ENCODE data around the gene FAM234A.
"Not testable (repeated sequence)": the region's sequence is repeated elsewhere in the genome, so short reads cannot be mapped to it uniquely, and the experiment has no call there.

The FAM234A gene, protein sequence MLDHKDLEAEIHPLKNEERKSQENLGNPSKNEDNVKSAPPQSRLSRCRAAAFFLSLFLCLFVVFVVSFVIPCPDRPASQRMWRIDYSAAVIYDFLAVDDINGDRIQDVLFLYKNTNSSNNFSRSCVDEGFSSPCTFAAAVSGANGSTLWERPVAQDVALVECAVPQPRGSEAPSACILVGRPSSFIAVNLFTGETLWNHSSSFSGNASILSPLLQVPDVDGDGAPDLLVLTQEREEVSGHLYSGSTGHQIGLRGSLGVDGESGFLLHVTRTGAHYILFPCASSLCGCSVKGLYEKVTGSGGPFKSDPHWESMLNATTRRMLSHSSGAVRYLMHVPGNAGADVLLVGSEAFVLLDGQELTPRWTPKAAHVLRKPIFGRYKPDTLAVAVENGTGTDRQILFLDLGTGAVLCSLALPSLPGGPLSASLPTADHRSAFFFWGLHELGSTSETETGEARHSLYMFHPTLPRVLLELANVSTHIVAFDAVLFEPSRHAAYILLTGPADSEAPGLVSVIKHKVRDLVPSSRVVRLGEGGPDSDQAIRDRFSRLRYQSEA

DNA sequence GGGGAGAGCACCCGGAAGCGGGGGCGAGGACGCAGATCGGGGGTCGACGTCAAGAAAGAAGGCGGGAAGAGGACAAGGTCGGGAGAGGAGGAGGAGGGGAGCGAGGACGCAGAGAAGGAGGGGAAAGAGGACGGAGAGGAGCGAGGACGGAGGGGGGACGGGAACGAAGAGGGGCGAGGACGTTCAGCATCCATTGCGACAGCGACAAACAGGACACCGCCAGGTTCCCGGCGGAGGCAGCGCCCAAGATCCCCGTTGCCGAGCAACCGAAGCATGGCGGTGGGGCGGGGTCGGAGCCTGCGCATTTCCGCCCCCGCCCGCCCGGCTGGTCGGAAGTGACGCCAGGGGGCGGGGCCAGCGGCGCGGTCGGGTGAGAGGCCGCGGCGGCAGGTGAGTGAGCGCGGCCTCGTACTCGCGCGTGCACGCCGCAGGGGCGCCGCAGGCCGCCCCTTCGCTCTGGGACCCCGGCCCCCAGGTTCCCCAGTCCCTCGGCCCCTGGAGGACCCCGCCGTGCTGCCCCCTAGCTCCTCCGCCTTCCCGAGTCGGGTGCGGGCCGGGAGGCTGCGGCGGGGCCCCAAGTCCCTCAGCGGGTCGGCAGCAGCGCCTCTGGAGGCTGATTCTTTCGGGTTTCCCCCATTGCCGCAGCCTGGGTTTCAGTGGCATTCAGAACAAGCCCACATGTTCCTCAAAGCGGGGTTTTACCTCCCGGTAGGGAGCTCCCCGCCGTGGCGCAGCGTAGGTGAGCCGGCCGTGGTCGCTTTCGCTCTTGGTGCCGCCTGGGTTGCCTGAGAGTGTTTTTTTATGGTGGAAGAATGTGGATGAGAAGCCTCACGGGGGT, at the start of gene FAM234A:
TSS of gene FAM234A (plus strand) at position 354 of the 838 bp plus-strand sequence. CDS start 19,593 bp downstream, outside the sequence.
- DNase-seq, result peak; percentile 79

DNA sequence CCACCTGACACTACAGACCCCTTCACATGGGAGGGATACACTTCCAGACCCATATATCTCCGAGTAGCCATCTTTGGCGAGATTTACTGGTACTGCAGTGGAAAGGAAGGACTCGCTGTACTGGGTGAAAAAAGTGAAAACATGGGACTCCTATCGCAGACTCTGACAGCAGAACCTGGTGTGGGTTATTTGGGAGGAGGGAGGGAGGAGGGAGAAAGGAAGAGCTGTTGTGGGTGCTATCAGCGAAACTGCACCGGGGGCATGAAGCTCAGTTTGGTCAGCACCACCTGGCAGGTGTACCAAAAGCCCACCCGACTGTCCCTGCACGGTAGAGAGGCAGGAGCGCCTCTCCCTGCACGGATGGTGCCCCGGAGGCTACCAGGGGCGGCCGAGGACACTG, 49.4 kb upstream of the FAM234A start:
- DNase-seq, result no peak

DNA sequence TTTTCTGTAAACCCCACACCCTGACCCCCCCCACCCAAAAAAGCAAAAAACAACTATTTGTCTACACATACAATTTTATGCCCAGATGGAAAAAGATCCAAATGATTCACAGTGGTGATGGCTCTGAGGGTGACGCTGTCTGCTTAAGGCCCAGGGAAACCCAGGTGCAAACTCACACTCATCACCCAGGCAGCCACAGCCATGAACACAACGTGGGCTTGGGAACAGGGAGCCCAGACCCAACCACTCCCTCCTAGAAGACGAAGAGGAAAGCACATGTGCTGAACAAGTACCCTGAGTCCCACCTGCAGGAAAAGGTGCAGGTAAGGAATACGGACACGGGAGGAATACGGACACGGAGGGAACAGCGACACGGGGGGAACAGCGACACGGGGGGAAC, 48.9 kb upstream of the FAM234A start:
- DNase-seq, result no peak

DNA sequence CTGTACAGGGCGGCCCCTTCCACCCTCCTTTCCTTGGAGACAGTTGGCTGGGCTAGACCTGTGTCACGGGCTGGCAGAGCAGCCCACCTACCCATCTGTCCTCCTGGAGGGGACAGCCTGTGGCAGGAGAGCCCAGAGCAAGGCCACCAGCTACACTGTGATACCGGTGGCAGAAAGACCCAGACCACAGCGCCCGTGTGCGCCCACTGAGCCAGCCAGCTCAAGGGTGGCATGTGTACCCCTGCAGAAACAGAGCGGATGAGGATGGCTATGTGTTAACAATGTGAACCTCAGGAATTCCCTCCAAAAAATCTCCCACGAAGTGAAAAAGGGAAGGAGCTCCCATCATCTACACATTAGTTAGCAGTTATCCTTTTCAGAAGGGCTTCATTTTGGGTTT, 47.3 kb upstream of the FAM234A start:
- no peak for DNase-seq

DNA sequence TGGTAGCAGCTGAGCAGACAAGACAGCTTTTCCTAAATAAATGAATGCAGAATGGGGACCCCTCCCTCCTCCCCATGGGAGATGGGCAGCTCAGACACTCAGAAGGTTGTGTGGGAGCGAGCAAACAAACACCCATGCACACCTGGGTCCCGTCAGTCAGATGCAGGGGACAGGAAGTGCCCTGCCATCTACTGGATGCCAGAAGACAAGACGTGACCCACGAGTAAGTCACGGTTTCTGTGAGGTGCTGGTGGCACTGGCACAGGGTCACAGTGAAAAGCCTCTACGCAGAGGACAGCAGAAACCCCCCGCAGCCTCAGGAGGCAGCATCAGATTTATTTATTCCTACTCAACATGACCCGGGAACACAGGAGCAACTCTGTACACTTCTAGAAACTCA, 45.9 kb upstream of the FAM234A start:
- peak; percentile 38 for DNase-seq

DNA sequence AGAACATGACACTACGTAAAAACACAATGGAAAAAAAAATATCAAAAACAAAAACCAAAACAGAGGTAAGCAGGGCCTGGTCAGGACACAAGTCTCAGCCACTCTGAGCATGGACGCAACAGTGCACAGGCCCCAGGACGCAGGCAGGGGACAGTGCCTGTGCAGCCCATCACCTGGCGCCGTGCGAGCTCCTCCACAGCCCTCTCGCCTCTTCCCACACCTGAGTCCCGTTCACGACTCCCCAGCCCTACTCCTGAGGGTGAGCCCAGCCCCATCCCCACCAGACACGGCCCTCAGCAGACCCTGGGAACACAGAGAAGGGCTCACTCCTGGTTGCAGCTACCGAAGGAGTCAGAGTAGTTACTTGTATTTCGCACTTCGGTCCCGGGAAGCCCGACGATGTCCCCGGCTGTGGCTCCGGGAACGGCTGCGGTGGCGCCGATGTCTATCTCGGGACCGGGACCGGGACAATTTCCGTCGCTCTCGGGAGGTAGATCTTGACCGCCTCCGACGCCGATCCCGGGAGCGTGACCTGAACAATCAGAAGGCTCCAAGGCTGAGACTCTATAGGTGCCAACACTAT, 44.9 kb upstream of the FAM234A start:
- DNase-seq, result no peak

DNA sequence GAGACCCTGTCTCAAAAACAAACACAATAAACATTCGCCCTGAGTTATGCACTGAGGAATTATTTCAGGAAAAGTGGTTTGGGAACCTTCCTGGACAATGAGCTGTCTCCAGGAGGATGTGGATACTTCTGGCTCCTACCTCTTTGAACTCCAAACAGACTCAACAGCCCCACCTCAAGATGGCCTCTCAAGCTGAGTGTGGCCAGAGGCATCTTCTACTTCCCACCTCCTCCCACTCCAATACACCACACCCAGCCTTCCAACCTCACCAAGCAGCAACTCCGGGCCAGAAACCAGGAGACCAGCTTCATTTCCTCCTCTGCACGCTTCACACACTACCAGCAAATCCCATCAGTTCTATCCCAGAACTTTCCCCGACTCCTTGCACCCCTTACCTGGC, 42.8 kb upstream of the FAM234A start:
- DNase-seq, result no peak

DNA sequence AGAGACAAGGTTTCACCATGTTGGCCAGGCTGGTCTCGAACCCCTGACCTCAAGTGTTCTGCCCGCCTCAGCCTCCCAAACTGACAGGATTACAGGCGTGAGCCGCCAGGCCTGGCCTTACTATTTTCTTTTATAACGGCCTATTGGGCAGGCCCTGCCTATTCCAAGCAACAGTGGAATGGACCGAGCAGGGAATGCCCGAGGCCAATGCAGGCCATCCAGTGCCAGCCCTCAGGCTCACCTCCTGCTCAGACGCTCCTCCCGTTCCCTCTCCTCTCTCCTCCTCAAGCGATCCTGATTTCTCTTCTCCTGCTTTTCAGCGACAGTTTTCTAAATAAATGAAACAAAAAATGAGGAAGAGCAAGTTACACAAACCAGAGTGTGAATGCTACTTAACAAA, 41.9 kb upstream of the FAM234A start:
- no peak for DNase-seq

DNA sequence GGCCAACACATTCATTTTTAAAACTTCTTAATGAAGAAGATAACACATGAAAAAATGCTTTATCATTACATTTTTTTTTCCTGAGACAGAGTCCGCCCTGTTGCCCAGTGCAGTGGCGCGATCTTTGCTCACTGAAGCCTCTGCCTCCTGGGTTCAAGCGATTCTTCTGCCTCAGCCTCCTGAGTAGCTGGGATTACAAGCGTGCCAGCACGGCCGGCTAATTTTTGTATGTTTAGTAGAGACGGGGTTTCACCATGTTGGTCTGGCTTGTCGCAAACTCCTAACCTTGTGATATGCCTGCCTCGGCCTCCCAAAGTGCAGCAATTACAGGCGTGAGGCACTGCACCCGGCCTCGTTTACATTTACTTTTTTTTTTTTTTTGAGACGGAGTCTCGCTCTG, 41.2 kb upstream of the FAM234A start:
- DNase-seq, result no peak

DNA sequence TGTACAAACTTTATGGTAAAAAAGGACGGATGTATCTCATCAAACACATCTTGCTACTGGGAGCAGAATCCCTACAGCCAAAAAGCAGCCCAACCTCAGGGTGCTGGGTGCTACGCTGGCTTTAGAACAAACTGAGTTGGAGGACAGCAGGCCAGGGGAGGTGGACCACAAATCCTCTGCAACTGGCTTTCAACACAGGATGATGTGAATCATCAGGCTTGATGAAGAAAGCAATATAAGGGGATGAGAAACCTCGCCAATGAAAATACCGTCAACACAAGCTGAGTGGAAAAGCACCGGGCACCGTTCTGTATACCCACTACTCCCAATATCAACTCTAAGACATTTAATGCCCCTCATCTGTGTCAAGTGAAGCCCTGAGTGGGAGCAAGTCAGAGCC, 40.1 kb upstream of the FAM234A start:
- no peak for DNase-seq

DNA sequence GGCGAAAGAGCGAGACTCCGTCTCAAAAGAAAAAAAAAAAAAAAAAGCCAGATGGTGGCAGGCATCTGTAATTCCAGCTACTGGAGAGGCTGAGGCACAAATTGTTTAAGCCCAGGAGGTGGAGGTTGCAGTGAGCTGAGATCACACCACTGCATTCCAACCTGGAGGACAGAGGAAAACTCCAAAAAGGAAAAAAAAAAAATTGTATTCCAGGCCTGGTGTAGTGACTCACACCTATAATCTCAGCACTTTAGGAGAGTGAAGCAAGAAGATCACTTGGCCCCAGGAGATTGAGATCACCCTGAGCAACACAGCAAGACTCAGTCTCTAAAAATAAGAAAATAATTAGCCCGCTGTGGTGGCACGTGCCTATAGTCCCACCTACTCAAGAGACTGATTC, 34.2 kb upstream of the FAM234A start:
- DNase-seq, result no peak

DNA sequence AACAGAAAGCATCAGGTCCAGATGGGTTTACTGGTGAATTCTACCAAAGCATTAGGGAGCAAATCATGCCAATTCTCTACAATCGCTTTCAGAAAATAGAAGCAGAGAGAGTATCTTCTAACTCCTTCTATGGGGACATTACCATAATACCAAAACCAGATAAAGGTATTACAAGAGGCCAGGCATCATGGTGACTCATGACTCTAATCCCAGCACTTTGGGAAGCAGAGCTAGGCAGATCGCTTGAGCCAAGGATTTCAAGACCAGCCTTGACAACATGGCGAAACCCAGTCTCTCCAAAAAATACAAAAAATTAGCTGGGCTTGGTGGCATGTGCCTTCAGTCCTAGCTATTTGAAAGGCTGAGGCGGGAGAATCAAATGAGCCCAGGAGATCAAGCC, 31.4 kb upstream of the FAM234A start:
- DNase-seq, result no peak

DNA sequence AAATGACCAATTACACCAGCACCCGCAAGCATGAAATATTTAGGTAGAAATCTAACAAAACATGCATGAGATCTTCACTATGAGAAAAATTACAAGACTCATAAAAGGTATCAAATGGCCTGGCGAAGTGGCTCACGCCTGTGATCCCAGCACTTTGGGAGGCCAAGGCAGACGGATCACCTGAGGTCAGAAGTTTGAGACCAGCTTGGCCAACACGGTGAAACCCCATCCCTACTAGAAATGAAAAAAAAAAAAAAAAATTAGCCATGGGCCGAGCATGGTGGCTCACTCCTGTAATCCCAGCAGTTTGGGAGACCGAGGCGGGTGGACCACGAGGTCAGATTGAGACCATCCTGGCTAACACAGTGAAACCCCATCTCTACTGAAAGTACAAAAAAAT, 30.6 kb upstream of the FAM234A start:
- DNase-seq, result not testable (repeated sequence)

DNA sequence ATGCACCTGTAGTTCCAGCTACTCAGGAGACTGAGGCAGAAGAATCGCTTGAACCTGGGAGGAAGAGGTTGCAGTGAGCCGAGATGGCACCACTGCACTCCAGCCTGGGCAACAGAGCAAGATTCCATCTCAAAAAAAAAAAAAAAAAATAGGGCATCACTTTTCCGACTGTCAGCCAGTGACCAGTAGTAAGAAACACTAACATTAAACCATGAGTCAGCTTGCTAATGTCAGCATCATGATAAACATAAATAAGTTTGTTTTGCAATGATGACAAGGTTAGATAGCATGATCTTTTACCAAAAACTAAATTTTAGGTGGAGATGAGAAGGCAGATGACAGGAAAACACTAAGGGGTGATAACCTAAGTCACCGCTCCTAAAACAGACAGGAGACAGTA, 25.3 kb upstream of the FAM234A start:
- not testable (repeated sequence) for DNase-seq

DNA sequence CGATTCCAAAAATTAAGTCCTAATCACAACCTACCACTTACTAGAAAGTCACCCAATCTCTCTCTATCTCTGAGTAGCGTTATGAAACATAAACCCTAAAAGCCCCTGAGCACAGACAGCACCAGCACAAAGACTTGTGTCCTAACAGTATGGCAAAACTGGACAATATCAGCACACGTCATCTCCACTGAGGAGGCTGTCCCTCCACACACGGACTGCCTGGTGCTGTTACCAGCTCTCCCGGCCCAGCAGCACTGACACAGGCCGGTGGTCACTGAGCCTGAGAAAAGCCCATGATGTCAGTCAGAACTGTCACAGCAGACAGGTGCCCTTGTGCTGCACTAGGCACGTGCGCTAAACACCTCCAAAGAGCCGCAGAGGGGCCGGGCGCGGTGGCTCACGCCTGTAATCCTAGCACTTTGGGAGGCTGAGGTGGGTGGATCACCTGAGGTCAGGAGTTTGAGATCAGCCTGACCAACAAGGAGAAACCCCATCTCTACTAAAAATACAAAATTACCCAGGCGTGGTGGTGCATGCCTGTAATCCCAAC, 22.9 kb upstream of the FAM234A start:
- not testable (repeated sequence) for DNase-seq

DNA sequence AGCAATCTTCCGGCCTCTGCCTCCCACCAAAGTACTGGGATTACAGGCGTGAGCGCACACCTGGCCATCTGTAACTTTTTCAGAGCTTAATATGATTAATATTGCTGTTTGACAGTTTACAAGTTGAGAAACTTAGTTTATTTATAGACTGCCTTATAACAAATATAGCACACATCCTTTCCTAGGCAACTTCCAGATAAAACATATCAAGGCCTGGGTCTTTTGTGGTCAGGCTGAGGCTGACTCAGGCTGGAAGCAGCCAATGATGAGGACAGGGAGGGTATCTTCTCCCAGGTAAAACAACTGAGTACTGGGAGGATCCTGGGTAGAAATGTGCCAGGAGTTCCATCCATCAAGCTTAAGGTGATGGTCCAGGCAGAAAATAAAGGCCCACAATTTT, 21.6 kb upstream of the FAM234A start:
- DNase-seq, result no peak

DNA sequence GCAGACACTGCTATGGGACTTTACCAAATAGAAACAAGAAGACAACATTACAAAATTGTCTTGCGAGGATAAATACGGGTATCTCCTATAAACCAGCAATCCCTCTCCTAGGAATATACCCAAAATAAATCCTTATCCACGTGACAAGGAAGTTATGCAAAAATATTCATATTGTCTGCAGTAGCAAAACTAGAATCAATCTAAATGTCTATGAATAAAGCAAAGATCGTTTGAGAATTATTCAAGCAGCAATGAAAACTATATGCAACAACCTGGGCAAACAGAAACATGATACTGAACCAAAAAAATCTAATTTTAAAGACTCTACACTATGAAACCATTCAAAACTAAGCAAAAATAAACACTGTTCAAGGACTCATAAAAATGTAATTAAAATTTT, 14.6 kb upstream of the FAM234A start:
- no peak for DNase-seq

DNA sequence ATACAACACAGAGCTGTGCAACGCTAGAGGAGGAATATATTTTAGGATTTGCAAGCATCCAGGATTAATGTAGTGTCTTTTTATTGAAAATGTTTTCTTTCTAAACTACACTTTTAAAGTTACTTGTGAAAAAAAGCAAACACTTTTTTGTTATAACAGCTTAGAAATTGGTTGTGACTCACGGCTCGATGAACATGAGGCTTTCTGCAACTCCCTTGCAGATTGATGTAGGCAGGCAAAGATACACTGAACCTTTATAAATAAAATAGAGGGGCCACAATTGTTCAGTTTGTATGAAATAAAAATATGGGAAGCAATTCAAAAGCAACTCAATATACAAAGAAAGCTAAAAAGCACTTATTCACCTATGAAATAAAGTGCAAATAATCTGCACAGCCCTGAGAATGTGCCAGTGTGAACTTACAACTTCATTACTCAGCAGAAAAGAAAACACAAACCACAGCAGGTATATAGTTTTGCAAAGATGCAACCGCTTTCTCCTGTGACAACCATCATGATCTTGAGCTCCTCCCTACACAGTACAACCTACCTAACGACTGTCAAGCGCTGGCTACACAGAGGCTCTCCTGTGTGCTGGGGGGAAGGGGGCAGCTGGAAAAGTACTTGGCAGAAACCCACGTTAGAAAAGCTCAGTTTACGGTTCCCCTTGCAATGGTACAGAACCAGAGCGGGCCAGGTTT, 6.3 kb upstream of the FAM234A start:
- DNase-seq, result no peak

DNA sequence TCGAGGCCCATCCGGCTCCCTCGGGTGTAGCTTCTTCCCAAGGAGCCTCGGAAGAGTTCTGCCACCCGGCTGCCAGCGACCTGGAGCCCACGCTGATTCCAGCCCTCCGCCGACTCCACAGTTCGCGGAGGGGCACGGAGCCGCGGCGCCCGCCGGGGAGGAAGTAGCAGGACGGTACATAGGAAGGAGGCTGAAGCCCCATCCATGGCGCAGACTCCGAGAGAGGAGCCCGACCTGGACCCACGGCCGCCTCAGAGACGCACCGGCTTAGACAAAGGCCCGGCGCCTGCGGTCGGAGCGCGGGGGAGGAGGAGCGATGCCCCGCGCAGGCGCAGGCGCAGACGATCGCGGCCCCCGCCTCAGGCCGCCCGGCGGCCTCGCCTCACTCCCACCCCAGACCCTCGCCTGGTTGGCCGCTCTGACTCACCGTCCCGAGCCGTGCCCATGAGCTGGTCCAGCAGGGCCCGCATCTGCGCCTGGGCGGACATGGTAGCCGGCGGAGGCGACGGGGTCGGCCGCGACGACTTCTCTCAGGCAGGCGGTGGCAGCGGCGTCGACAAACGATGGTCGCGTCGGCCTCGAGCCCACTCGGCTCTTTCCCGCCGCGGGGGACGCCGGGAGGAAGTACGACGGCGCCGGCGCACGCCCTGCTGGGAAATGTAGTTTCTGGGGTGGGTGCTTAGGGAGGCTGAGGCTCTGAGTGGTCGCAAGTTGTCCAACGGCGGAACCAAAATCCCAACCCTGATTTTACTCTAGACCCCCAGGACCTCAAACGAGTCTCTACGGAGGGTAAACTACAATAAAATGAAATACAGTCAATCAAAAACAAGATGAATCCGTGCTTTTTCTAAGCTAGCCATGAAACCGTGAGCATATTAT, 5.5 kb upstream of the FAM234A start, which contains the start of gene LUC7L:
TSS of gene LUC7L (minus strand) at position 598 of the 879 bp plus-strand sequence. CDS start at position 488, 110 bp downstream.
- peak; percentile 77 for DNase-seq

DNA sequence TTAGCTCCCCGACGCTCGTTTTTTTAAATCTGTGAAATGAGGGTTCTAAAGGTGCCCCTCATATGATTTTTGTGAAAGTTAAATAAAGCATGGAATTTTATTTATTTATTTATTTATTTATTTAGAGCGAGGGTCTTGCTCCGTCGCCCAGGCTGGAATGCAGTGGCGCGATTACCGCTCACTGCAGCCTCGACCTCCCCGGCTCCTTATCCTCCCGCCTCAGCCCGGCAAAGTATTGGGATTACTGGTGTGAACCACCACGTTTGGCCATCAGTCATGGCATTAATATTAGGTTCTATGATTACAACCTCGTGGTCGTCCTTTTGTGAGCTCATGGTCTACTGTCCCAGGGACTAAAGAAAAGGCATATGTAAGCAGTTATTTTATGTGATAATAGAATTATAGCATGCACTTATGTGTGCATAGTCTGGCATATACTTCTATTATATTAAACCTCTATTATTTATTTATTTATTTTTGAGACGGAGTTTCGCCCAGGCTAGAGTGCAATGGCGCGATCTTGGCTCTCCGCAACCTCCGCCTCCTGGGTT, 4.8 kb upstream of the FAM234A start:
- no peak for DNase-seq

DNA sequence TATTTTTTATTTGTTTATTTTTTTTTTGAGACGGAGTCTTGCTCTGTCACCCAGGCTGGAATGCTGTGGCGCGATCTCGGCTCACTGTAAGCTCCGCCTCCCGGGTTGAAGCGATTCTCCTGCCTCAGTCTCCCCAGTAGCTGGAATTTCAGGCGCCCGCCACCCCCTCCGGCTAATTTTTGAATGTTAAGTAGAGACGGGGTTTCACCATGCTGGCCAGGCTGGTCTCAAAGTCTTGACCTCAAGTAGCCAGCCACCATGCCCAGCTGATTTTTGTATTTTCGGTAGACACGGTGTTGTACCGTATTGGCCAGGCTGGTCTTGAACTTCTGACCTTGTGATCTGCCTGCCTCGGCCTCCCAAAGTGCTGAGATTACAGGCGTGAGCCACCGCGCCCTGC, 4.3 kb upstream of the FAM234A start:
- not testable (repeated sequence) for DNase-seq

Data from 8988T (cell line).